Left cardiac atrium (tissue), 4 donors: ENCODE measurements around the gene GTSE1. TPM values are rescaled to one million over a fixed set of nuclear protein-coding genes. Genes with fewer than 3 reads are reported as not detected.

Experiments used
- ATAC-seq, 2 donors: fragments of 200-7000 bp; cut with Tn5 transposase; one replicate each; pipeline ENCODE4 v1.9.1; 2020; ENCODE audit warnings: mild to moderate bottlenecking in 2 of 2, moderate library complexity in 2 of 2
- DNase-seq: peaks from one replicate; pipeline ENCODE4 v3.0.0-alpha.2; 2020
- intact Hi-C, 2 donors: fragments of 100-400 bp; cut with DNase I; formaldehyde crosslinking; loops; one replicate each; pipeline versions ENCODE4 v1.14.1 to v1.15.1; 2022 to 2023
- total RNA-seq, 2 donors: library from RNA; stranded (reverse); fragmentation: NEBNext Ultra II Directional; extraction: Animal tissue kit (Norgen Biotek cat#: 25700); gene quantifications; one replicate each; pipeline ENCODE4 v1.2.1, GENCODE V29; 2021
- donor health status: DM: no; HTN: yes; CAD: no.
- donor health status: DM: no; HTN: yes; CAD: no; lungs with severe emphysema.
- donor health status: DM: yes; HTN: yes; CAD: no.
- donor health status: Dilated cardiomyopathy.

Gene GTSE1
- total RNA-seq, 2 donors from 2014 or later: 0.24 to 0.94 TPM

DNA sequence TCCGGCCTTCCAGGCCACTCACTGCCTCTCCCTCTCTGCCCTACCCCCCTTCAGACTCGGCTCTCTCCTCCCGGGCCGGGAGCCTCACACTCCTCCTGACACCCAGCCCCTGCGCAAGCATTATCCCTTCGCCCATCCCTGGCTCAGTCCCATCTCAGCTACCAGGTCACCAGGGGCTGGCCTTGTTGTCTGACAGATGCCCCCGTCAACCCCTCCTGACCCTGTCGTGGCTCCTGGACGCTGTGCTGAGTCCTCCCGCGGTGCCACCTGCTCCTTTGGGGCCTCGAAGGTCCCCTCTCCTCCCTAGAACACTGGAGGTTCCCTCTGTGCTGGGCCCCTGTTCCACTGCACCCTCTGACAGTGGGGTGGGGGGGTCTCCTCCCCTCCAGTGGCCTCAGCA, 71.8 kb downstream of the GTSE1 start:
- intact Hi-C loops: loop anchor here in 1 of 2 donors (5.0 kb wide), 1 partner anchor 174 kb away; no protein-coding TSS in a partner anchor
- no peak for DNase-seq
- no peak for ATAC-seq

GRCh38 chr22:46368871-46369715, 72.4 kb downstream of the GTSE1 start:
- intact Hi-C loops: loop anchor here in 1 of 2 donors (5.0 kb wide), 1 partner anchor 173 kb away; no protein-coding TSS in a partner anchor
- no peak for ATAC-seq

DNA sequence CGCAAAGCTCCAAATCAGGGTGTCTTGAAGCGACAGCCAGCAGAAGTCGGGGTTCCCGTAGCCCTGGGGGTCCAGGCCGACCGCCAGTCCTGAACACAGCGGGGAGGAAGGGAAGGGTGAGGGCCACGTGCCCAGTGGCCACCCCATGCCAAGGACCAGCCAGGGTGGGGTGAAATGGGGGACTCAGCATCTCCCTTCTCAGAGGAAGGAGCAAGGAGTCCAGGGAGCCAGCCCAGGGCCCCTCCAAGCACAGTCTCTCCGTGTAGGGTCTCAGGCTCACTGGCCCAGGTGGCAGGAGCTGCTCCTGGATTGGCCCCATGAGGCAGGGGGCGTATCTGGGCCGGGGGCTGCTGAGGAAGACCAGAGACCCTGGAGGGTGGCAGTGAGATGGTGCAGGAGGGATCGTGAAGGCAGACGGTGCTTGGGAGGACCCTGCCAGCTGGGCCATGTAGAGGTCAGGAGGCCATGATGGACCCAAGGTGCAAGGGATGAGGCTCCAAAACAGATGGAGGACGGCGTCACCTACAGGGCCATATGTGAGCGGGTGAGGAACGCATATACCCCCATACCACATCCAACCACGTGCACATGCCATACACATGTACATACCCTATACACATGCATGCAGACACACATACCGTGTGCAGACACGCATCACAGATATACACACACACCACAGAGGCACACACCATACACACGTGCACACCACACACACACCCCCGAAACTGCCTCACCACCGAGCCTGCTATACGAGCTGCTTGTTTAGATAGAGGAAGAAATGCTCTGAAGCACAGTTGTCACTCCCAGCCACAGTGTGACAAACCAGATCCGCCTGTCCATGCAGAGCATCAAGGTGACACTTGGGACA, 73.3 kb downstream of the GTSE1 start:
- intact Hi-C loops: loop anchor here in 1 of 2 donors (5.0 kb wide), 1 partner anchor 172 kb away; no protein-coding TSS in a partner anchor
- DNase-seq: no peak

More at GRCh38 chr22:46368871-46369715, 72.4 kb downstream of the GTSE1 start:
- no peak for DNase-seq

DNA sequence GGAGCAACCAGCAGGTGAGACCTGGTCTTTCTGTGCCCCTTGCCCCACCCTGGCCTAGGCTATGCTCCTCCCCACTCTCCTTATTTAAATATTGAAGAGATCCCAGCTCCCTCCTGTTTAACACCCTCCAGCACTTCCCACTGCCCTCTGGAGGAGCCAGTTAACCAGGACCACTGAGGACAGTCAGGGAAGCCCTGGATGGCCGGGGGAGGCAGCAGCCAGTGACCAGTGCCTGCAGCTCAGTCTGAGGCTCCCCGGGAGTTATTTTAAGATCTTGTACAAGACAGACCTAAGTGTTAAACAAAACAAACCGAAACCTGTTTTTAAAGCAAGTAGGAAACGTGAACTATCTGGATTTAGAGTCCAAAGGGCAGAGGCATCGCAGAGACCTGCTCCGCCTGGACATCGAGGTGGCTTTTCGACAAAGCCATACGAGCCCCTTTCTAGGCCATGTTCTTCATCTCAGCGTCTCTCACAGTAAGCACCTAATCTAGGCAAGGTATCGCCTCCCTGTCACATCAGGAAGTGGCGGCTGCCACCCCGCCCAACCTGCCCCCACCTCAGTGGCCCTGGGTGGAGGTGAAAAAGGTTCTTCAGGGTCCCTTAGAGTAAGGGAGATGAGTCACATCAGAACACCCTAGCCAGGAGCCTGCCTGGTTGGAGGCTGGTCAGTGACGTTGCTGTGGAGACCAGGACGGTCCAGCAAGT, 74.1 kb downstream of the GTSE1 start:
- ATAC-seq: no peak
- intact Hi-C loops: no loop called here
- DNase-seq: no peak

More for the DNA sequence above, 73.3 kb downstream of the GTSE1 start:
- no peak for ATAC-seq

GRCh38 chr22:46371623-46372226, 75.1 kb downstream of the GTSE1 start:
- intact Hi-C loops: no loop called here
- no peak for ATAC-seq
- DNase-seq: no peak

- DNase-seq (no peak), ATAC-seq (no peak)
- intact Hi-C loops: no loop called here
These were observed 76.0 kb downstream of the GTSE1 start for GRCh38 chr22:46372686-46373085.

DNA sequence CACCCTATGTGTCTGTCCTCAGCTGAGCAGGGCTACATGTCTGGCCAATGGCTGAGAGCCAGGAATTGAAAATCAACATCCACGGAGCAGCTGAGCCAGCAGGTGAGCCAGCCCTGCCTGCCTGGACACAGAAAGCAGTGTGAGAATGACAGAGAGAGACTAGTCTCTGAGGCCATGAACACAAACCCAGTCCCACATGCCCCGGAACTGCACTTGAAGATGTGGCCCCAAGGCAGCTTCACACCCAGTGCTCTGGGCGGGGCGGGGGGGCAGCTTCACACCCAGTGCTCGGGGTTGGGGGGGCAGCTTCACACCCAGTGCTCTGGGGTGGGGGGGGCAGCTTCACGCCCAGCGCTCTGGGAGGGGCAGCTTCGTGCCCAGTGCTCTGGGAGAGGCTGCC, 76.5 kb downstream of the GTSE1 start:
- no peak for DNase-seq
- intact Hi-C loops: no loop called here
- ATAC-seq: no peak

DNA sequence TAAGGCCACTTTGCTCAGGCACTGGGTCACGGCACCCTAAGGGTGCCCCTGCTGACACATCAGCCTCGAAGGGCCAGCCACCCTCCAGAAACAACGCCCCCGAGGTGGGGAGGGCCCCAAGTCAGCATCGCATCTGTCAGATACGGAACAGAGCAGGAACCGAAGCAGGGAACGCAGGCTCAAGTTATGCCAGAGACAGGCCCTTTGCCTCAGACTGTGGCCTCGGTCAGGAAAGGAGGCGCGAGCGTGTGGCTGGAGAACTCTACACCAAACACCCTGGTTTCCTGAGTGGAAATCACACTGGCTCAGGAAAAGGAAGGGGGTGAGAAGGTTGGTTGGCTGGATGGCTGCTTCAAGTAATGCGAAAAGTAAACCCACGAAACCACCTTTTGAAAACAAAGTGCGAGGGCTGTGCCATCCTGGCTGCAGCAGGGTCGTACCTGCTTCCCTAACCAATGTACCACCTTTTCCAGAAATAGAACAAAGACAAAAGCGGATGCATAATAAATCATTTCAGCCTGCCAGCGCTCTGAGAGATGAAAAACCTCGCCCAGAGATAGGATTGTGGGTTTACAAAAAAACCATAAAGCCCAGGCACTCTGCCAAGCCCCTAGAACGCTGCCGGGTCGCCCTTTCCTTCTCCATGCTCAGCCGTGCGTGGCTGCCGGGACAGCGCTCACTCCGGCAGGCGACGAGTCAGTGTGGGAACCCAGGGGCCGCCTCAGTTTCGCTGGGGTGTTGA, 77.4 kb downstream of the GTSE1 start:
- DNase-seq: no peak
- intact Hi-C loops: no loop called here
- no peak for ATAC-seq

DNA sequence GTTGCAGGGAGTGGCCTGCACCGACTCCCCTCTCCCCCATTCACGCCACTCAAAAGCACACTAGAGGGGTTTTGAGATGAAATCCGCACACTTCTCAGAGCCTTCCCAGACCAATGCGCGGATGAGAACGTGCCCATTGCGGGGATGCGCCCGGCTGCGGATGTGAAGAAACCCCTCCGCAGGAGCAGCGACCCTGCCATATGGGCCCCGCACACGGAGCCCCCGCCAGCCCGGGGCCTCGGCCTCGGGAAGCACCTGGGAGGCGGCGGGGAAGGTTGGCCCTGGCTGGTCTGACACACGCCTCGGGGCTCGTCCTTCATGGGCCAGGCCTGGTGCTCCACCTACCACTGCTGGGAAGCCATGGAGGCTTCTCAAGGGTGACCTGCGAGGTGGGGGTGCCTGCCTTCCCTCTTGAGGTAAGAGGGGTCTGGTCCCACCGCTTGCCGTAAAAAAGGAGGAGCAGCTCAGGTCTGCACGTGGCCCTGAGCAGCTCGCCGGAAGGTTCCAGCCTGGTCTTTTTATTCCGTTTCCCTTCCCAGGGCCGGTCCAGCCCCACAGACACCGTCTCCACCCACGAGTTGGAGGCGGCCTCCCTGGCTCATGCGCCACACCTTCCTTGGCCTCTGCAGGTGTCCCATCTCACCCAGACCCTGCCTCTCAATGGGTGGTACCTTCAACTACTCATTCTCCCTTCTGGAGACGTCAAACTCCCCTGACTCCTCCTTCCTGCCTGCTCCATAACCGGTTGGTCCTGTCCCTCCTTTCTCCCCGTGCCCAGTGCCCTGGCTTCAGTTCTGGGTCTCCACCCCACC, 78.2 kb downstream of the GTSE1 start:
- DNase-seq (no peak), ATAC-seq (no peak)
- intact Hi-C loops: no loop called here

DNA sequence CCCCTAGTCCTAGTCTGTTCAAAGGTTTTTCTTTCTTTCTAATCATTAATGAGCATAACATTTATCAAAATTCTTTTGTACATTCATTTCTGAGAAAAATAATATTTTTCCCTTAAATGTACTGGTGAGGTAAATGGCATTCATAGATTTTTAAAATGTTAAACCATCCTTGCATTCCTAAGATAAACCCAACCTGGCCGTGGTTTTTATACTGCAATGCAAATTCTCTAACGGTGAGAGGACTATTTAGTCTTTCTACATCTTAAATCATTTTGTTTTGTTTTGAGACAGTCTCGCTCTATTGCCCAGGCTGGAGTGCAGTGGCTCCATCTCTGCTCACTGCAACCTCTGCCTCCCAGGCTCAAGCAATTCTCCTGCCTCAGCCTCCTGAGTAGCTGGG, 79.4 kb downstream of the GTSE1 start:
- ATAC-seq (no peak), DNase-seq (no peak)
- intact Hi-C loops: no loop called here

- intact Hi-C loops: no loop called here
- ATAC-seq: peak in 1 of 2 donors; percentile 39
- no peak for DNase-seq
These were observed 80.3 kb downstream of the GTSE1 start for GRCh38 chr22:46376908-46377524.

DNA sequence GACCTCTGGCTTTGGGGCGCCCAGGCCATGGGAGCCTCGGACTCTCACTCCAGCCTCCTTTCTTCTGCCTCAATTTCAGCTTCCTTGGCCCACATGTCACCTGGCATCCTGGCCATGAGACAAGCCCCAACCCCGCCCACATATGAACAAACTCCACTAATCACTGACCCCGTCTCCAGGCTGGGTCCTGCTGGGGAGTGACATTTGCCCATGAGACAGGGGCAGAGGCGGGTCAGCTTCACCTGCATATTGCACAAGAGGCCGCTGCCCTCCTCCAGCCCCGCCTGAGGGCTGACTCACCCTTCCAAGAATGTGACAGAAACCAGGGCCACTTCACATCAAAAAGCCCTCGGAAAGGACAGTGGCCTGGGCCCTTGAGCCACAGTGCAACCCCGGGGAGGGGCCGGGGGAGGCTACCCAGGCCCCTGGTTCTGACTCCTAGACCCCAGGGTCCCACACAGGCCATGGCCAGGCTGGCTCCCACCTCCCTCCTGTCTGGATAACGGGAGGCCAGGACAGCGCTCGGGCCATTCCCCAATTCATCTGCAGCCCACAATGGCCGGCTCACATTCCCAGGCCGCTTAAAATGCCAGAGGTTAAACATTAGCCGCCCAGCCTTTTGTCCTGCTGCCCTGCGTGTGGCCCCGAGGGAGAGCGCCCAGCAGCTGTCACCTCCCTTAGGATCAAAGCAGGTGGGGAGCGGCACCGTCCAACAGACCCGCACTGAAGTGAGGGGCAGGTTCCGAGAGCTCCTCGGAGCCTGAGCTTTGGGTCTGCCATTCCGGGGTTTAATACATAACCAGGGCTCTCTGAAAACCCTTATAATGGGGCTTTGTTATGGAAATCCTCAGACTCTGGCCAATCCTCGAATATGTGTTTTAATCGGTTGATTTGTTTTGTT, 81.1 kb downstream of the GTSE1 start:
- ATAC-seq (peak; percentile 43 to 58), DNase-seq (no peak)
- intact Hi-C loops: no loop called here

GRCh38 chr22:46378426-46379065, 81.9 kb downstream of the GTSE1 start:
- ATAC-seq (no peak), DNase-seq (no peak)
- intact Hi-C loops: no loop called here

GRCh38 chr22:46379066-46379930, 82.6 kb downstream of the GTSE1 start:
- ATAC-seq (no peak), DNase-seq (no peak)
- intact Hi-C loops: no loop called here

- ATAC-seq: no peak
- intact Hi-C loops: no loop called here
- no peak for DNase-seq
These were observed 83.4 kb downstream of the GTSE1 start for GRCh38 chr22:46380069-46380468.
